Stromal cell of bone marrow (primary cell): ENCODE results near the gene OR2A7.
"Not testable (repeated sequence)": the region's sequence is repeated elsewhere in the genome, so short reads cannot be mapped to it uniquely, and the experiment has no call there.

Source experiments
- DNase-seq: peaks from one replicate; pipeline ENCODE4 v3.0.0-alpha.2; 2012; ENCODE audit warnings: low read depth

Gene OR2A7

GRCh38 chr7:144252307-144252706 lies 12.3 kb downstream of the OR2A7 start:
- not testable (repeated sequence) for DNase-seq

GRCh38 chr7:144247674-144248330 lies 16.8 kb downstream of the OR2A7 start:
- DNase-seq, result not testable (repeated sequence)

GRCh38 chr7:144246967-144247366 lies 17.6 kb downstream of the OR2A7 start:
- DNase-seq, result not testable (repeated sequence)

- DNase-seq, result not testable (repeated sequence)
These were observed 19.2 kb downstream of the OR2A7 start for GRCh38 chr7:144245372-144245771.

GRCh38 chr7:144239365-144239764 lies 25.2 kb downstream of the OR2A7 start, which contains the start of gene OR2A42:
Gene OR2A42 (minus strand): TSS chr7:144239605. CDS start chr7:144232843, 6,762 bp downstream.
- DNase-seq, result not testable (repeated sequence)

- not testable (repeated sequence) for DNase-seq
These were observed 26.0 kb downstream of the OR2A7 start for GRCh38 chr7:144238530-144239082.

- not testable (repeated sequence) for DNase-seq
These were observed 31.6 kb downstream of the OR2A7 start for GRCh38 chr7:144233039-144233438.

- not testable (repeated sequence) for DNase-seq
These were observed 33.6 kb downstream of the OR2A7 start for GRCh38 chr7:144231027-144231426.

- DNase-seq, result not testable (repeated sequence)
These were observed 35.8 kb downstream of the OR2A7 start for GRCh38 chr7:144228810-144229209.

- not testable (repeated sequence) for DNase-seq
These were observed 37.7 kb downstream of the OR2A7 start for GRCh38 chr7:144226866-144227265.

- DNase-seq, result not testable (repeated sequence)
These were observed 40.9 kb downstream of the OR2A7 start for GRCh38 chr7:144223675-144224074.

- not testable (repeated sequence) for DNase-seq
These were observed 44.1 kb downstream of the OR2A7 start for GRCh38 chr7:144220531-144220930.

- not testable (repeated sequence) for DNase-seq
These were observed 45.4 kb downstream of the OR2A7 start for GRCh38 chr7:144219149-144219548.

GRCh38 chr7:144218581-144218980 lies 46.0 kb downstream of the OR2A7 start:
- DNase-seq, result not testable (repeated sequence)

GRCh38 chr7:144217200-144217599 lies 47.4 kb downstream of the OR2A7 start:
- DNase-seq, result not testable (repeated sequence)
